Medulla oblongata (tissue), 1 donor: Measurements from ENCODE around the gene ZNF473.
A peak's percentile ranks its signal among the peaks of the same experiment; 100 is the strongest.

ENCODE experiments used
- DNase-seq: peaks from one replicate; pipeline ENCODE4 v3.0.0-alpha.2; 2015; ENCODE audit errors: extremely low spot score

Gene ZNF473

GRCh38 chr19:50003254-50003788 lies 22.5 kb upstream of the ZNF473 start:
- DNase-seq: no peak

GRCh38 chr19:50003810-50004419 lies 21.9 kb upstream of the ZNF473 start:
- no peak for DNase-seq

DNA sequence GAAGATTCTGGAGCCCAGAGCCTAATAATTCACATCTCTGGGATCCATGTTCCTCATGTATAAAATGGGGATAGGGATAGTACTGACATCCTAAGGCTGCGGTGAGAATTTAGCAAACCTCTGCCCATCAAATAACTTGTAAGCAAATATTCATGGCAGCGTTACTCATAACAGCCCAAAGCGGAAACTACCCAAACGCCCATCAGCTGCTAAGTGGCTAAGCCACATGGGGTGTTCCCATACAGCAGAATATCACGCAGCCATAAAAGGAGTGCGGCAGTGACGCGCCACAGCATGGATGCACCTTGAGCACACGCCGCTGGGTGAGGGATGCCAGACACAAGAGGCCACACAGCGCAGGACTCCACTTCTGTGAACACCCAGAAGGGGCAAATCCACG lies 20.4 kb upstream of the ZNF473 start:
- DNase-seq: no peak

- DNase-seq: no peak
These were observed 18.6 kb upstream of the ZNF473 start for GRCh38 chr19:50007170-50007569.

DNA sequence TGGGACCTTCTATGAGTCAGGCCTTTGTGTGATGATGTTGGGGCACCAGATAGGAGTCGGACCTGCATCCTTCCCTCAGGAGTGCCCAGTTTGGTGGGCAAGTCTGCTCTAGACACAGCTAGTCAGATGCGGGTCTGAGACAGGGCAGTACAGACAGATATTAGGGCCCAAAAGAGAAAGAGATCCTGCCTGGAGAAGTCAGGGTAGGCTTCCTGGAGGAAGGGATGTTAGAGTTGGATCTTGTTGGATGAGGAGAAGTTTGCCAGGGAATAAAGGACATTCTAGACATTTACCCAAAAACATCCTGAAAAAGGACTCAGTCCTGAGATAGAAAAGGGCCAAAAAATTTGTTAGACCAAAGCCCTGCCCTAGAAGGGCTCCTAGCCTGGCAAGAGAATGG lies 17.9 kb upstream of the ZNF473 start:
- no peak for DNase-seq

GRCh38 chr19:50008532-50008931 lies 17.3 kb upstream of the ZNF473 start:
- no peak for DNase-seq

- DNase-seq: no peak
These were observed 9.5 kb upstream of the ZNF473 start for GRCh38 chr19:50016225-50016807.

- DNase-seq: no peak
These were observed 5.3 kb upstream of the ZNF473 start for GRCh38 chr19:50020481-50020880.

DNA sequence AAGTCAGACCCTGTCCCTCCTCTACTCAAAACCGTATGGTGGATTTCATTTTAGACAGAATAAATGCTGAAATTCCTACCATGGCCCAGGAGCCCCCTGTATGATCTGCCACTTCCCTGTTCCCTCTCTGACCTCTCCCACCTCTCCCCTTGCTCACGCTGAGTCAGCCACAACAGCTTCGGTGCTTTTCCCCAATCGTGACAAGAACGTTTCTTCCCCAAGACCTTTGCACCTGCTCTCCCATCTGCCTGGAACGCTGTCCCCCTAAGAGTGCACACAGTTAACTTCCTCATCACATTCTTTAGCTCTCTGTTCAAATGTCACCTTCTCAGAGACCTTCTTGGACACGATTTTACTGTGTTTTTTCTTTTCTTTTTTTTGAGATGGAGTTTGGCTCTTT lies 3.0 kb upstream of the ZNF473 start:
- no peak for DNase-seq

DNA sequence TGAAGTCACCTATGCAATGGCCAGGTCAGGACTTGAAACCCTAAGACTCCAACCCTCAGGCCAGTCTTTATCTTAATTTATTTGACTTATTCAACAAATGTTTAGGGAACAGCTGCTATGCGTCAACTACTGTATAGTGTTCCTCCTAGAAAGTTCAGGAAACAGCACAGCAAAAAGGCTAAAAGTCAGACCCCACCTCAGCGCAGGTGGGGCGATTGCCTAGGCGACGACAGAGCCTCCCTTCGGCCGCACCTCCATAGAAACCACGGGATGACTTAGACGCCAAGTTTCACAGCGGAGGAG lies 1.1 kb upstream of the ZNF473 start:
- DNase-seq: no peak

DNA sequence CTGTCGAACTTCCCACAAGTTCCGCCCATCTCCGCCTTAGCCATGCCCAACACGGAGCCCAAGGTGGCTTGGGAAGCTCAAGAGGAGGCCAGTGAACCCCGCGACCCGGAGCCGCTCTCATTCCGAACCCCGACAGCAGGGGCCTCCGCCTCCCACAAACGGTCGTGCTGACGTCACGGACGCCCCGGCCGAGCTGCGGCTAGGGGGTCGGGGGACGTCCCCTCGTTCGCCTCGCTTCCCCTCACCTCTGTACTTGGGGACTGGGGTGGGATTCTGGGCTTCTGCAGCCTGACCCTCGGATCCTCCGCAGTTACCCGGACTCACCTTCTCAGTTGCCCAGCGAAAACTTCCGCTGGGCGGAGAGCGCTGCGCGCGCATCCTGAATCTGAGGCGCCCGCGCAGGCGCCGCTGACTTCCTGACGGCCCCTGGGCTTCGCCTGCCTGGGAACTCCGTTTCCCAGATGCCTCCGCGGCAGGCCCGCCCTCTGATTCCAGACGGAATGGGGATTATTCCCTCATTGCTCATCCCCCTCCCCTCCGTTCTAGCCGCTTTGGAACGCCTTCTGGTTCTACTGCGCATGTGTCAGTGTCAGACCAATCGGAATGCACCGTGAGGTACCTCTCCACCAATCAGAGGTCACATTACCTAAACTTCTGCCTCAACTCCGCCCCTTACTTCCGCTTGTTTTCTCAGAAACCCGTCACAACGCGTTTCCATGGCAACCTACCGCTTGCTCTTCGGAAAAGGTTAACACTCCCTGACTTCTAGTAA lies 597 bp upstream of the ZNF473 start, which contains the start of gene VRK3:
VRK3 (minus strand) TSS at position 351 of the 772 bp plus-strand sequence. CDS start 9,210 bp downstream, outside the sequence.
- DNase-seq: peak; percentile 100

DNA sequence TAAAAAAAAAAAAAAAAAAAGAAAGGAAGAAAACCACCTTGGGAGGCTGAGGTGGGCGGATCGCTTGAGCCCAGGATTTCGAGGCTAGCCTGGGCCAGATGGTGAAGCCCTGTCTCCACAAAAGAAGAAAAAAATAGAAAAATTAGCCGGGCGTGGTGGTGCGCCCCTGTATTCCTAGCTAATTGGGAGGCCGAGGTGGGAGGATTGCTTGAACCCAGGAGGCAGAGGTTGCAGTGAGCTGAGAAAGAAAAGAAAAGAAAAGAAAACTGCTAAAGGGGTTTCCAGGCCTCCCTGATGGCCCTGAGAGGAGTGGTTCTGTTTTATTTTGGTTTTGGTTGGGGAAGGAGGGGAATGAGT lies 723 bp downstream of the ZNF473 start:
- no peak for DNase-seq

DNA sequence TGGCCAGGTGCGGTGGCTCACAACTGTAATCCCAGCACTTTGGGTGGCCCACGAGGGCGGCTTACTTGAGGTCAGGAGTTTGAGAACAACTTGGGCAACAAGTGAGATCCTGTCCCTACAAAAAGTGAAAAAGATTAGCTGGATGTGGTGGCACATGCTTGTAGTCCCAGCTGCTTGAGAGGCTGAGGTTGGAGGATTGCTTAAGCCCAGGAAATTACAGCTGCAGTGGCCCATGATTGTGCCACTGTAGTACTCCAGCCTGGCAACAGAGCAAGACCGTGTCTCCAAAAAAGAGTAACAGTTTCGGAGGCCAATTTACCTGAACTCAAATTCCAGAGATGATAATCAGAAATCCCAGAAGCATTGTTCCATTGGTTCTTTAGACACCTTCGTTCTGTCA lies 4.4 kb downstream of the ZNF473 start:
- DNase-seq: no peak

DNA sequence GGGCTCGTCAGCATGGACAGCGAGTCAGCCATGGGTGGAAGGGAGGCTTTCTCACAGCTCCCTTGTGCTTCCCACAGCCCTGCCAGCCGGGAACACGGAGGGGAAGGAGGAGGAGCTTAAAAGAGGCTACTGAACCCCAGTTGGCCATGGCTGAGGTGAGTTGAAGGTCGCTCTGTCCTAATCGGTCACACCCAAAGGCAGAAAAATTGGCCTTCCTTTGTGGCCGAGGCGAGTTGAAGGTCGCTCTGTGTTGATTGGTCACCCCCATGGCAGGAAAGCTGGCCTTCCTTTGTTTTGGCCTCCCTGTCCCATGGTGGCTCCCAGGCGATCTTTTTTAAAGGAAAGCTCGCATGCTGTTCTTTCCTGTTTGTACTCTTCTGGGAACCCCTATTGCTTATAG lies 5.1 kb downstream of the ZNF473 start:
- DNase-seq: no peak

DNA sequence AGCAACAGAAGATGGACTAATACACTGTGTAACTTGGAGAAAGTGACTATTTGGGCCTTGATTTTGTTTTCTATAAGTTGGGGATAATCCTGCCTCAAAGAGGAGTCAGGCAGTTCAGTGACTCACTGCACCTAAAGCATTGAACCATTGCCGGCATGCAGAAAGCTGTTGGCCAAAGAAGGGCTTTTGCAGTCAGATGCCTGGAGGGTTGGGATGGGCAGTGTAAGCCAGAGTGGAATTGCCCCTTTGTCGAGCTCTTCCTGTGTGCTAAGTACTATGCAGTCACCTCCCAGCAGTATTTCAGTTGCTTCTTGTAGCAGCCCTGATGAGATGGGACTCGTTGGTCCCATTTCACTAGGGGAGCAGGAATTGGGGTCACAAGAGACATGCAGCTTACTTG lies 11.1 kb downstream of the ZNF473 start:
- DNase-seq: no peak

- DNase-seq: no peak
These were observed 14.2 kb downstream of the ZNF473 start for GRCh38 chr19:50039968-50040367.

GRCh38 chr19:50040967-50041366 lies 15.2 kb downstream of the ZNF473 start:
- DNase-seq: no peak

GRCh38 chr19:50042363-50043024 lies 16.7 kb downstream of the ZNF473 start:
- no peak for DNase-seq

- DNase-seq: no peak
These were observed 18.2 kb downstream of the ZNF473 start for GRCh38 chr19:50043967-50044366.

DNA sequence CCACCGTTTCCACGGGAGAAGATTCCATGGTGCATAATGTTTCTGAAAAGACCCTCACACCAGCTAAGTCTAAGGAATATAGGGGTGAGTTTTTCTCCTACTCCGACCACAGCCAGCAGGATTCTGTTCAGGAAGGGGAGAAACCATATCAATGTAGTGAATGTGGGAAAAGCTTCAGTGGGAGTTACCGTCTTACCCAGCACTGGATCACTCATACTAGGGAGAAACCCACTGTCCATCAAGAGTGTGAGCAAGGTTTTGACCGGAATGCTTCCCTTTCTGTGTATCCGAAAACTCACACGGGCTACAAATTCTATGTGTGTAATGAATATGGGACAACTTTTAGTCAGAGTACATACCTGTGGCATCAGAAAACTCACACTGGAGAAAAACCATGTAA lies 19.1 kb downstream of the ZNF473 start:
- no peak for DNase-seq

- peak; percentile 88 for DNase-seq
These were observed 21.1 kb downstream of the ZNF473 start for GRCh38 chr19:50046649-50047503.

- no peak for DNase-seq
These were observed 21.9 kb downstream of the ZNF473 start for GRCh38 chr19:50047671-50048070.
